GM18951 (cell line): ENCODE measurements around the gene SFSWAP.

Source experiments
- POLR2A ChIP-seq: IDR thresholded peaks from 4 replicates; pipeline ENCODE4 v1.6.1; 2011; ENCODE audit warnings: mild to moderate bottlenecking; ENCODE audit not compliant: insufficient read length, insufficient read depth; ENCODE audit errors: extremely low read depth
- in situ Hi-C: fragments of 300-500 bp; cut with MboI; formaldehyde crosslinking; loops from one replicate; pipeline ENCODE4 v1.12.0; 2022; ENCODE audit warnings: low sequenced_read_pairs, mixed read lengths, inconsistent platforms; ENCODE audit not compliant: unreplicated experiment

The SFSWAP gene

DNA sequence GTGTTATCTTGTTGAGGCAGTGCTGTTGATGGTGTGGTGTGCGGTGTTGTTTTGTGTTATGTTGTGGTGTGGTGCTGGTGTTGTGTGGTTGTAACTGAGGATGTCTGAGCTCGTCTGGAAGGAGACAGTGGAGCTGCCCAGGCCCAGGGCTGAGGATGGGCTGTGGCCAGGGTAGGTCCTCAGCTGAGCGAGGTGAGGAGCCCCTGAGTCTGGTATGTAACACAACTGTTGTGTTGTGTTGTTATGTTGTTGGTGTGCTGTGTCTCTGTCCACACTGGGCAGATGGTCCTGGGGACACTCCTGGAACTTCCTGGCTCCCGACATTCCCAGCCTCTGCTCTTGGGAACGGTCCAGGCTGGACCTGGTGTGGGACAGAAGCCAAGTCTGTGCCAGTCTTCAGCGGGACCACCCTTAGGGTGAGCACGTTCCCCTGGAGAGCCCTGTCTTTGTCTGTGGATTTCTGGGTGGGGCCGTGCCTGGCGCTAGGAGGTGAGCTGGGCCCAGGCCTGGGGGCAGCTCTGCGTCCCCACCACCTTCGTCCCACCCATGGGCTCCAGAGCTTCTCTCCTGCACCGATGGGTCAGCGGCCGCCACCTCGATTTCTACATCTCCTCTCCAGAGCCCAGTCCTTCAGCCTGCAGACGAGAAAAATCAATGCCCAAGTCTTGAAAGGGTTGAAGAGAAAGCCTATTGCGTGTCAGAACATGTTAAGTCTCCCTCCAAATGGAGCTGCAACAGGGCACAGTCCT, 27.4 kb upstream of the SFSWAP start:
- in situ Hi-C loops, result no loop called here
- no peak for TF ChIP-seq POLR2A

DNA sequence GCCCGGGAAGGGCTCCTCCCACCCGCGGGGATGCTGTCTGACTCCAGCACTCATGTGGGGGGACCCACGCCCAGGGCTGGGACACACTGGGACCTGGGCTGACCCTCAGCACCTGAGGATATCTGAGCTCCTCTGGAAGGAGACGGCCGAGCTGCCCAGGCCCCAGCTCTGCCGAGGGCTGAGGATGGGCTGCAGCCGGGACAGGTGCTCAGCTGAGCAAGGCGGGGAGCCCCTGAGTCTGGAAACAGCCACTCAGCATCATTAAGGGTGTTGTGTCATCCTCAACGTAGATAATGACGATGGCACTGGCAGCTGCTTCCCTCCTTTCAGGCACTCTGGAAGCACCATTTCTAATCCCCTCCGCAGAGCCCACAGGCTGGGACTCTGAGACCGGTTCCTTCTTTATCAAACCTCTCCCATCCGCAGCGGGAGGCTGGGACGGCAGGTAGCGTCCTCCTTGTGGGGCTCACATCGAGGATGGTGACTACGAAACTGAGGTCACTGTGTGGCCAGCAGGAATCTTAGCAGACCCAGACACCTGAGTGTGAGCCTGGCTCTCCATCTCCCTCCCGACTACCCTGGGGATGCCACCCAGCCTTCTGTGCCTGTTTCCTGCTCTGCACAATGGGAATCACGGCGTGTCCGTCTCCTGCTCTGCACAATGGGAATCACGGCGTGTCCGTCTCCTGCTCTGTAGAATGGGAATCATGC, 26.7 kb upstream of the SFSWAP start:
- TF ChIP-seq POLR2A, result no peak
- in situ Hi-C loops, result no loop called here

DNA sequence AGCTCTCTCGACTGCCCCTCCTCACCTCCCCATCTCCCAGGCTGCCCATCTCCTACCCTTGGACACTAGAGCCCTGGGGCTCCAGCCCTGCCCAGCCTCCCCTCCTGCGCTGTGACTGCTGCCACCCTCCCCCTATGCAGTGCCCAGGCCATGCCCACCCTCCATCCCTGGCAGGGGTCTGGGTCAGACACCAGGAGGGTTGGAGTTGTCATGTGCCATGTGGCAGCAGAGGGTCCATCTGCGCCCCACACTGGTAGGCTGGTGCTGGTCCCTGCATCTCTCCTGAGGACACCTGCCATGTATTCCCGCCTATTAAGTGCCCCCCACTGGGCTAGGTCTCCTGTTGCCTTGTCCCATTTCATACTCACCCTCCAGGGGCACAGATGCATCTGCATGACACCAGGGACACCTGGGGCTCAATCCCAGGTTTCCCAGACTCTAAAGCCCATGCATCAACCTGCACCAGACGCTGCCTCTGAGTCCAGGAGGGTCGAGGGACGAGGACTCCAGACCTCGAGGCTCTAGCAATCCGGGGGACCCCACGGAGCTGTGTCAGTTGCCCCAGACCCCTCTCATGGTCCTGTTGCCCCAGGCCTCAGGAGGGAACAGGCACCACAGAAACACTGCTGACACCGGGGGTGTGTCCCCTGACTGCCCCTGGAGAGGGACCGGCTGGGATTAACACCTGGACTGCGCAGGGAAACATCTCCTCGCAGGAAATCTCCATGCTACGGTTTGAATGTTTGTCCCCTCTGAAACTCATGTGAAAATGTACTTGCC, 23.4 kb upstream of the SFSWAP start:
- no peak for TF ChIP-seq POLR2A
- in situ Hi-C loops, result no loop called here

DNA sequence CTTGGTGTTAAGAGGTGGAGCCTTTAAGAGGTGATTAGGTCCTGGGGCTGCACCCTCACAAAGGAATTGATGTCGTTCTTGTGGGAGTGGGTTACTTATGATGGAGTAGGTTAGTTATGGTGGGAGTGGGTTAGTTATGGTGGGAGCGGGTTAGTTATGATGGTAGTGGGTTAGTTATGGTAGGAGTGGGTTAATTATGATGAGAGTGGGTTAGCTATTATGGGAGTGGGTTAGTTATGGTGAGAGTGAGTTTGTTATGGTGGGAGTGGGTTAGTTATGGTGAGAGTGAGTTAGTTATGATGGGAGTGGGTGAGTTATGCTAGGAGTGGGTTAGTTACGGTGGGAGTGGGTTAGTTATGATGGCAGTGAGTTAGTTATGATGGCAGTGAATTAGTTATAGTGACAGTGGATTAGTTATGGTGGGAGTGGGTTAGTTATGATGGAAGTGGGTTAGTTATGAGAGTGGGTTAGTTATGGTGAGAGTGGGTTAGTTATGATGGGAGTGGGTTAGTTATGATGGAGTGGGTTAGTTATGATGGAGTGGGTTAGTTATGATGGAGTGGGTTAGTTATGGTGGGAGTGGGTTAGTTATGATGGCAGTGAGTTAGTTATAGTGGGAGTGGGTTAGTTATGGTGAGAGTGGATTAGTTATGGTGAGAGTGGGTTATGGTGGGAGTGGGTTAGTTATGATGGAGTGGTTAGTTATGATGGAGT, 22.6 kb upstream of the SFSWAP start:
- in situ Hi-C loops, result no loop called here
- no peak for TF ChIP-seq POLR2A

GRCh38 chr12:131688845-131689154, 22.1 kb upstream of the SFSWAP start:
- no peak for TF ChIP-seq POLR2A
- in situ Hi-C loops, result no loop called here

DNA sequence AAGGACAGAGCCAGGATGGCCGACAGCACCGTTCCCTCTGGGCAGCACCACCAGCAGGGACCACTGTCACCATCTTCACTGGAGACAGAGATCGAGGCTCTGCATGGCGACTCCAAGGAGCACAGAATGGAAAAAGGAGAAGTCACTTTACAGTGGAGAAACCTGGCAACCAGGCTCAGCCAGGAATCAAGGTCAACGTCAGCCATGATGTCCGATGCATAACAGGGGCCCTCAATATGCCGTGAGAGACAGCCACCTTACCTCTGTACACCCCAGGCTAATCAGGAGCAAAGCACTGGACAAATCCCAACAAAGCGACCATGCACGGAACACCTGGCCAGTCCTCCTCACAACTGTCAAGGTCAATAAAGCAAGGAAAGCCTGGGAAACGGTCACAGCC, 20.6 kb upstream of the SFSWAP start:
- in situ Hi-C loops, result no loop called here

DNA sequence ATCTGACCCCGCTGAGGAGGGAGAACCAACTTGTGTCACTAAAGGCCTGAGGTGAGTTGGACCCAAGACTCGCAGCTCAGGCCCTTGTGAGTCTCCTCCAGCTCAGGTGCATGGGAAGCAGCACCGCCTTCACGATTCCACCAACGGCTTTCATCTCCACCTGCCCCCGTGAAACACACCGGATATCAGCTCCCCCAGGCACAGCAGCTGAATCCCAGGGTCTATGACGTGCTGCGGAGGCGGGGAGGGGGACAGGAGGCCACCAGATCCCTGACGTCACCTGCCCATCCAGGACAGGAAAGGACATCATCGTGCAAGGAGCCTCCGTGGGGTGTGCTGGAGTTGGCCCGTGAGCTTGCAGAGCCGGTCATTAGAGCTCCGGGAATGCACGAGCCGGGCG, 18.5 kb upstream of the SFSWAP start:
- in situ Hi-C loops, result no loop called here
- TF ChIP-seq POLR2A, result no peak

More for the DNA sequence above, 20.6 kb upstream of the SFSWAP start:
- no peak for TF ChIP-seq POLR2A

- TF ChIP-seq POLR2A, result no peak
- in situ Hi-C loops, result no loop called here
Measured at GRCh38 chr12:131693149-131693548, 17.7 kb upstream of the SFSWAP start.

DNA sequence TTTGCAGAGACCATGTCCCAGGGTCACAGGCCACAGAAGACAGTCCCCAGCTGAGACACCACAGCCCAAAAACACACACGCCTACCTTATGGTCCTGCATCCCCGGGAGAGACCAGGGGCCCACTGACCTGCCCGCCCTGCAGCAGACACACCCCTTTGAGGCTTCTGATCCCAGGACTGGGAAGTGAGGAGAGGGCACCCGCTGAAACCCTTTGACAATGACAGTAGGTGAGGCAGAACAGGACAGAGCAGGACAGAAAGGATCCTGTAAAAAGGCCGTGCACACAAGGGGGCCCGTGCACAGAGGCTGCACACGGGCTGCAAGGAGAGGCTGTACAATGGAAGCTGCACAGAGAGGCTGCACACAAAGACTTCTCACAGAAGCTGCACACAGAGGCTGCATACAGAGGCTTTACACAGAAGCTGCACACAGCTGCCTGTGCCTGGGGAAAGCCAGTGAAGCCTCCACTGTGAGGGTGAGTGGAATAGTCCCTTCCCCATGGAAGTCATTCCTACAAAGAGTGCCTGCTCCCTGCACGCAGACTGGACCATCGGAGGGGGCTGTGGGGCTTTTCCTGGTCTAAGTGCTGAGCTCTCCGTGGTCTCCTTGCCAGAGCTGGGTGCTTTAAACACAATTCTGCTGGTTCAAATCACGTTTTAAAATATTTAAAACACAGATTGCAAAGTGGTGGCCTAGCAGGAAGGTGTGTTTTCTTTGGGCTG, 16.6 kb upstream of the SFSWAP start:
- in situ Hi-C loops, result no loop called here
- no peak for TF ChIP-seq POLR2A

- in situ Hi-C loops, result no loop called here
- TF ChIP-seq POLR2A, result no peak
Measured at GRCh38 chr12:131695968-131696367, 14.9 kb upstream of the SFSWAP start.

- TF ChIP-seq POLR2A, result no peak
- in situ Hi-C loops, result no loop called here
Measured at GRCh38 chr12:131698286-131698685, 12.6 kb upstream of the SFSWAP start.

- no peak for TF ChIP-seq POLR2A
- in situ Hi-C loops, result no loop called here
Measured at GRCh38 chr12:131699434-131699833, 11.5 kb upstream of the SFSWAP start.
